ENCODE data around the gene KIF21B.

The KIF21B gene

GRCh38 chr1:201023517-201023902 is at the start of gene KIF21B:
Gene KIF21B, minus strand, starts transcription at chr1:201023714. Its CDS starts 331 bp downstream, at chr1:201023383.
- peaks cover 60% of the 10 kb centered on the region for H3K4me1 Mint-ChIP-seq (ENCODE audit: low read depth)
- DNase-seq (ENCODE audit: low spot score): peak; percentile 91
- no peaks in the 10 kb centered on the region for H3K9me3 Mint-ChIP-seq
- no peaks in the 10 kb centered on the region for H3K27me3 Mint-ChIP-seq (ENCODE audit: low read depth)
- H3K27ac Mint-ChIP-seq: peak within 1 kb of the TSS; percentile 97
- peaks cover 17% of the 10 kb centered on the region for H3K36me3 Mint-ChIP-seq (ENCODE audit: low read depth)
- peak within 1 kb of the TSS; percentile 92 for H3K4me3 Mint-ChIP-seq

- H3K36me3 Mint-ChIP-seq (ENCODE audit: low read depth): no peaks in the 10 kb centered on the region
- no peak overlapping the region for H3K4me3 Mint-ChIP-seq
- no peak for DNase-seq (ENCODE audit: low spot score)
- peaks cover 2% of the 10 kb centered on the region for H3K4me1 Mint-ChIP-seq (ENCODE audit: low read depth)
- H3K27me3 Mint-ChIP-seq (ENCODE audit: low read depth): peaks cover 4% of the 10 kb centered on the region
- H3K9me3 Mint-ChIP-seq: no peaks in the 10 kb centered on the region
- H3K27ac Mint-ChIP-seq: no peak overlapping the region
These were observed 49.4 kb upstream of the KIF21B start for GRCh38 chr1:201072922-201073321.

- peaks cover 2% of the 10 kb centered on the region for H3K4me1 Mint-ChIP-seq (ENCODE audit: low read depth)
- H3K4me3 Mint-ChIP-seq: no peak overlapping the region
- DNase-seq (ENCODE audit: low spot score): no peak
- peaks cover 4% of the 10 kb centered on the region for H3K27me3 Mint-ChIP-seq (ENCODE audit: low read depth)
- no peaks in the 10 kb centered on the region for H3K9me3 Mint-ChIP-seq
- no peak overlapping the region for H3K27ac Mint-ChIP-seq
- H3K36me3 Mint-ChIP-seq (ENCODE audit: low read depth): no peaks in the 10 kb centered on the region
These were observed 48.6 kb upstream of the KIF21B start for GRCh38 chr1:201072149-201072548.

- peaks cover 2% of the 10 kb centered on the region for H3K4me1 Mint-ChIP-seq (ENCODE audit: low read depth)
- H3K36me3 Mint-ChIP-seq (ENCODE audit: low read depth): no peaks in the 10 kb centered on the region
These were observed 46.1 kb upstream of the KIF21B start for GRCh38 chr1:201069636-201070035.

GRCh38 chr1:201068976-201069375 is 45.5 kb upstream of the KIF21B start:
- no peaks in the 10 kb centered on the region for H3K9me3 Mint-ChIP-seq
- no peak for DNase-seq (ENCODE audit: low spot score)
- H3K36me3 Mint-ChIP-seq (ENCODE audit: low read depth): no peaks in the 10 kb centered on the region
- no peak overlapping the region for H3K27ac Mint-ChIP-seq
- peaks cover 2% of the 10 kb centered on the region for H3K4me1 Mint-ChIP-seq (ENCODE audit: low read depth)
- H3K27me3 Mint-ChIP-seq (ENCODE audit: low read depth): peaks cover 6% of the 10 kb centered on the region
- H3K4me3 Mint-ChIP-seq: no peak overlapping the region

More at GRCh38 chr1:201069636-201070035, 46.1 kb upstream of the KIF21B start:
- DNase-seq (ENCODE audit: low spot score): no peak
- no peak overlapping the region for H3K4me3 Mint-ChIP-seq
- peaks cover 6% of the 10 kb centered on the region for H3K27me3 Mint-ChIP-seq (ENCODE audit: low read depth)
- H3K27ac Mint-ChIP-seq: no peak overlapping the region
- H3K9me3 Mint-ChIP-seq: no peaks in the 10 kb centered on the region

- Mint-ChIP-seq H3K36me3 (ENCODE audit: low read depth) (no peaks in the 10 kb centered on the region), H3K4me3 (no peak overlapping the region), H3K27ac (no peak overlapping the region), H3K27me3 (ENCODE audit: low read depth) (peaks cover 6% of the 10 kb centered on the region), H3K9me3 (no peaks in the 10 kb centered on the region), H3K4me1 (ENCODE audit: low read depth) (peaks cover 2% of the 10 kb centered on the region)
- no peak for DNase-seq (ENCODE audit: low spot score)
These were observed 43.5 kb upstream of the KIF21B start for GRCh38 chr1:201066986-201067385.

- Mint-ChIP-seq H3K4me1 (ENCODE audit: low read depth) (no peaks in the 10 kb centered on the region), H3K4me3 (no peak overlapping the region), H3K27ac (no peak overlapping the region), H3K27me3 (ENCODE audit: low read depth) (peaks cover 2% of the 10 kb centered on the region), H3K36me3 (ENCODE audit: low read depth) (no peaks in the 10 kb centered on the region), H3K9me3 (no peaks in the 10 kb centered on the region)
- no peak for DNase-seq (ENCODE audit: low spot score)
These were observed 42.2 kb upstream of the KIF21B start for GRCh38 chr1:201065686-201066085.

- Mint-ChIP-seq H3K4me1 (ENCODE audit: low read depth) (no peaks in the 10 kb centered on the region), H3K27me3 (ENCODE audit: low read depth) (peaks cover 2% of the 10 kb centered on the region), H3K36me3 (ENCODE audit: low read depth) (no peaks in the 10 kb centered on the region), H3K4me3 (no peak overlapping the region), H3K9me3 (no peaks in the 10 kb centered on the region), H3K27ac (no peak overlapping the region)
- DNase-seq (ENCODE audit: low spot score): no peak
These were observed 41.3 kb upstream of the KIF21B start for GRCh38 chr1:201064806-201065205.

GRCh38 chr1:201063145-201063544 is 39.6 kb upstream of the KIF21B start:
- H3K27me3 Mint-ChIP-seq (ENCODE audit: low read depth): peaks cover 2% of the 10 kb centered on the region
- no peak overlapping the region for H3K4me3 Mint-ChIP-seq
- no peaks in the 10 kb centered on the region for H3K9me3 Mint-ChIP-seq
- no peaks in the 10 kb centered on the region for H3K36me3 Mint-ChIP-seq (ENCODE audit: low read depth)
- peaks cover under 1% of the 10 kb centered on the region for H3K4me1 Mint-ChIP-seq (ENCODE audit: low read depth)
- DNase-seq (ENCODE audit: low spot score): no peak
- H3K27ac Mint-ChIP-seq: no peak overlapping the region

GRCh38 chr1:201062511-201063091 is 39.1 kb upstream of the KIF21B start:
- H3K36me3 Mint-ChIP-seq (ENCODE audit: low read depth): no peaks in the 10 kb centered on the region
- H3K27ac Mint-ChIP-seq: no peak overlapping the region

GRCh38 chr1:201061886-201062285 is 38.4 kb upstream of the KIF21B start:
- Mint-ChIP-seq H3K36me3 (ENCODE audit: low read depth) (no peaks in the 10 kb centered on the region), H3K27me3 (ENCODE audit: low read depth) (peaks cover 2% of the 10 kb centered on the region), H3K4me1 (ENCODE audit: low read depth) (peaks cover 10% of the 10 kb centered on the region), H3K27ac (no peak overlapping the region), H3K4me3 (no peak overlapping the region), H3K9me3 (no peaks in the 10 kb centered on the region)
- DNase-seq (ENCODE audit: low spot score): no peak

More at GRCh38 chr1:201062511-201063091, 39.1 kb upstream of the KIF21B start:
- H3K9me3 Mint-ChIP-seq: no peaks in the 10 kb centered on the region
- DNase-seq (ENCODE audit: low spot score): no peak
- H3K27me3 Mint-ChIP-seq (ENCODE audit: low read depth): peaks cover 2% of the 10 kb centered on the region
- H3K4me3 Mint-ChIP-seq: no peak overlapping the region
- peaks cover 5% of the 10 kb centered on the region for H3K4me1 Mint-ChIP-seq (ENCODE audit: low read depth)

- no peaks in the 10 kb centered on the region for H3K9me3 Mint-ChIP-seq
- H3K27me3 Mint-ChIP-seq (ENCODE audit: low read depth): no peaks in the 10 kb centered on the region
- H3K27ac Mint-ChIP-seq: no peak overlapping the region
- no peaks in the 10 kb centered on the region for H3K36me3 Mint-ChIP-seq (ENCODE audit: low read depth)
- DNase-seq (ENCODE audit: low spot score): no peak
- H3K4me3 Mint-ChIP-seq: no peak overlapping the region
- peaks cover 10% of the 10 kb centered on the region for H3K4me1 Mint-ChIP-seq (ENCODE audit: low read depth)
These were observed 37.5 kb upstream of the KIF21B start for GRCh38 chr1:201061049-201061448.

- H3K36me3 Mint-ChIP-seq (ENCODE audit: low read depth): no peaks in the 10 kb centered on the region
- H3K4me3 Mint-ChIP-seq: no peak overlapping the region
- H3K4me1 Mint-ChIP-seq (ENCODE audit: low read depth): peaks cover 10% of the 10 kb centered on the region
- no peaks in the 10 kb centered on the region for H3K9me3 Mint-ChIP-seq
- no peak for DNase-seq (ENCODE audit: low spot score)
- H3K27ac Mint-ChIP-seq: no peak overlapping the region
- H3K27me3 Mint-ChIP-seq (ENCODE audit: low read depth): no peaks in the 10 kb centered on the region
These were observed 37.1 kb upstream of the KIF21B start for GRCh38 chr1:201060586-201060985.

GRCh38 chr1:201059871-201060555 is 36.5 kb upstream of the KIF21B start:
- no peaks in the 10 kb centered on the region for H3K9me3 Mint-ChIP-seq
- peaks cover 10% of the 10 kb centered on the region for H3K4me1 Mint-ChIP-seq (ENCODE audit: low read depth)
- no peak overlapping the region for H3K4me3 Mint-ChIP-seq
- H3K27me3 Mint-ChIP-seq (ENCODE audit: low read depth): no peaks in the 10 kb centered on the region
- H3K27ac Mint-ChIP-seq: no peak overlapping the region
- no peaks in the 10 kb centered on the region for H3K36me3 Mint-ChIP-seq (ENCODE audit: low read depth)
- no peak for DNase-seq (ENCODE audit: low spot score)

GRCh38 chr1:201059401-201059800 is 35.9 kb upstream of the KIF21B start:
- Mint-ChIP-seq H3K36me3 (ENCODE audit: low read depth) (no peaks in the 10 kb centered on the region), H3K4me3 (no peak overlapping the region), H3K27ac (no peak overlapping the region), H3K27me3 (ENCODE audit: low read depth) (no peaks in the 10 kb centered on the region), H3K4me1 (ENCODE audit: low read depth) (peaks cover 10% of the 10 kb centered on the region), H3K9me3 (no peaks in the 10 kb centered on the region)
- DNase-seq (ENCODE audit: low spot score): no peak

All from T-helper 2 cell treated with Interferon-gamma antibody and Interleukin-4, amounts not matched to agents 5 μg/mL and 100 μg/mL, for 36 hours (primary cell).